H9 (cell line): ENCODE data around the gene MEDAG. TPM values are rescaled to one million over a fixed set of nuclear protein-coding genes. Genes with fewer than 3 reads are reported as not detected.

ENCODE experiments used
- DNase-seq: peaks from one replicate; pipeline ENCODE4 v3.0.0-alpha.2; 2017
- H2AFZ ChIP-seq: one replicate; pipeline ENCODE4 v1.6.1; 2013; ENCODE audit warnings: mild to moderate bottlenecking, low read length, control low read depth, moderate library complexity
- H2AK5ac ChIP-seq: 2 replicates; pipeline ENCODE4 v1.6.1; 2013; ENCODE audit warnings: low read length, control low read depth, mixed read lengths; ENCODE audit not compliant: insufficient read length
- H2BK120ac ChIP-seq: one replicate; pipeline ENCODE4 v1.6.1; 2013; ENCODE audit warnings: low read depth, mild to moderate bottlenecking, low read length, control low read depth, inconsistent platforms; ENCODE audit not compliant: poor library complexity, severe bottlenecking
- H2BK12ac ChIP-seq: 2 replicates; pipeline ENCODE4 v1.6.1; 2013; ENCODE audit warnings: low read length, control low read depth, mixed read lengths, low read depth; ENCODE audit not compliant: insufficient read length
- H2BK15ac ChIP-seq: 2 replicates; pipeline ENCODE4 v1.6.1; 2013; ENCODE audit warnings: low read depth, low read length, control low read depth
- H2BK20ac ChIP-seq: one replicate; pipeline ENCODE4 v1.6.1; 2013; ENCODE audit warnings: low read depth, mild to moderate bottlenecking, low read length, control low read depth, inconsistent platforms; ENCODE audit not compliant: poor library complexity, severe bottlenecking
- H2BK5ac ChIP-seq: 2 replicates; pipeline ENCODE4 v1.6.1; 2013; ENCODE audit warnings: low read length, control low read depth, mixed read lengths; ENCODE audit not compliant: insufficient read length
- H3K14ac ChIP-seq: 2 replicates; pipeline ENCODE4 v1.6.1; 2013; ENCODE audit warnings: low read length, control low read depth; ENCODE audit not compliant: insufficient read depth
- H3K18ac ChIP-seq: 2 replicates; pipeline ENCODE4 v1.6.1; 2013; ENCODE audit warnings: low read depth, mild to moderate bottlenecking, mixed read lengths, low read length, control low read depth; ENCODE audit not compliant: insufficient read length
- H3K23ac ChIP-seq: 2 replicates; pipeline ENCODE4 v1.6.1; 2013; ENCODE audit warnings: low read length, control low read depth, mixed read lengths, low read depth; ENCODE audit not compliant: insufficient read length
- H3K23me2 ChIP-seq: 2 replicates; pipeline ENCODE4 v1.6.1; 2013; ENCODE audit warnings: low read depth, mild to moderate bottlenecking, mixed read lengths, low read length, control low read depth; ENCODE audit not compliant: insufficient read length, poor library complexity, severe bottlenecking
- H3K27ac ChIP-seq: 2 replicates; pipeline ENCODE4 v1.5.1; 2013; ENCODE audit warnings: low read length, control low read depth, mixed read lengths, low read depth; ENCODE audit not compliant: insufficient read length
- H3K27me3 ChIP-seq: 2 replicates; pipeline ENCODE4 v1.6.1; 2013; ENCODE audit warnings: low read length, control low read depth, inconsistent platforms; ENCODE audit not compliant: insufficient read depth
- H3K4ac ChIP-seq: 2 replicates; pipeline ENCODE4 v1.6.1; 2013; ENCODE audit warnings: low read depth, mild to moderate bottlenecking, control low read depth, inconsistent platforms, low read length, moderate library complexity
- H3K4me1 ChIP-seq: 2 replicates; pipeline ENCODE4 v1.6.1; 2013; ENCODE audit warnings: low read length, control low read depth, inconsistent platforms; ENCODE audit not compliant: insufficient read depth
- H3K4me2 ChIP-seq: 2 replicates; pipeline ENCODE4 v1.6.1; 2013; ENCODE audit warnings: low read length, control low read depth, mixed read lengths; ENCODE audit not compliant: insufficient read length, insufficient read depth
- H3K56ac ChIP-seq: 2 replicates; pipeline ENCODE4 v1.6.1; 2013; ENCODE audit warnings: low read depth, mild to moderate bottlenecking, mixed read lengths, low read length, control low read depth; ENCODE audit not compliant: insufficient read length
- H3K79me1 ChIP-seq: 2 replicates; pipeline ENCODE4 v1.6.1; 2013; ENCODE audit warnings: low read depth, mild to moderate bottlenecking, moderate library complexity, low read length, control low read depth, inconsistent platforms; ENCODE audit not compliant: insufficient read depth, poor library complexity, severe bottlenecking
- H3K79me2 ChIP-seq: 2 replicates; pipeline ENCODE4 v1.6.1; 2013; ENCODE audit warnings: low read length, control low read depth, inconsistent platforms; ENCODE audit not compliant: insufficient read depth
- H3K9ac ChIP-seq: 2 replicates; pipeline ENCODE4 v1.6.1; 2013; ENCODE audit warnings: low read length, control low read depth, mixed read lengths; ENCODE audit not compliant: insufficient read length; ENCODE audit errors: extremely low read depth
- H3K9me3 ChIP-seq: one replicate; pipeline ENCODE4 v1.6.1; 2013; ENCODE audit warnings: low read depth, low read length, inconsistent platforms; ENCODE audit not compliant: control insufficient read depth
- H3T11ph ChIP-seq: one replicate; pipeline ENCODE4 v1.6.1; 2013; ENCODE audit warnings: mild to moderate bottlenecking, low read length, control low read depth, inconsistent platforms
- H4K20me1 ChIP-seq: one replicate; pipeline ENCODE4 v1.6.1; 2013; ENCODE audit not compliant: control insufficient read depth, insufficient read length, insufficient read depth
- H4K5ac ChIP-seq: 2 replicates; pipeline ENCODE4 v1.6.1; 2013; ENCODE audit warnings: low read depth, mild to moderate bottlenecking, mixed read lengths, low read length, control low read depth; ENCODE audit not compliant: insufficient read length
- H4K8ac ChIP-seq: replicated peaks from 2 replicates; pipeline ENCODE4 v1.6.1; 2013; ENCODE audit warnings: low read length, control low read depth, mixed read lengths, low read depth; ENCODE audit not compliant: insufficient read length
- H4K91ac ChIP-seq: 2 replicates; pipeline ENCODE4 v1.6.1; 2013; ENCODE audit warnings: low read depth, mild to moderate bottlenecking, moderate library complexity, mixed read lengths, low read length, control low read depth; ENCODE audit not compliant: insufficient read length
- H3K27ac Mint-ChIP-seq, 3 experiments: 2 replicates in 2 of 3; 3 replicates in 1 of 3; pipeline ENCODE4 v1.8.0; 2020 to 2021; ENCODE audit warnings: mixed read lengths in 3 of 3, mild to moderate bottlenecking in 1 of 3, moderate library complexity in 1 of 3
- H3K27me3 Mint-ChIP-seq: 2 replicates; pipeline ENCODE4 v1.8.0; 2021; ENCODE audit warnings: low read depth, mild to moderate bottlenecking, moderate library complexity, mixed read lengths
- H3K36me3 Mint-ChIP-seq, 3 experiments: 2 replicates in 2 of 3; 3 replicates in 1 of 3; pipeline ENCODE4 v1.8.0; 2020 to 2021; ENCODE audit warnings: low read depth in 3 of 3, mixed read lengths in 3 of 3; ENCODE audit not compliant: insufficient read depth in 1 of 3
- H3K4me1 Mint-ChIP-seq, 2 experiments: 2 replicates each; pipeline ENCODE4 v1.8.0; 2020; ENCODE audit warnings: mixed read lengths in 2 of 2
- H3K4me3 Mint-ChIP-seq, 2 experiments: 2 replicates in 1 of 2; 3 replicates in 1 of 2; pipeline ENCODE4 v1.8.0; 2020 to 2021; ENCODE audit warnings: mild to moderate bottlenecking in 2 of 2, mixed read lengths in 2 of 2, moderate library complexity in 1 of 2
- H3K9me3 Mint-ChIP-seq, 2 experiments: 2 replicates in 1 of 2; 3 replicates in 1 of 2; pipeline ENCODE4 v1.8.0; 2020; ENCODE audit warnings: mild to moderate bottlenecking in 2 of 2, mixed read lengths in 2 of 2, moderate library complexity in 1 of 2
- CTCF ChIP-seq: fragments of 200-600 bp; sonication (generic); conservative IDR thresholded peaks from 3 replicates; pipeline ENCODE4 v1.8.0; 2021; ENCODE audit warnings: antibody characterized with exemption, mild to moderate bottlenecking
- WGBS: extraction: QIAGEN DNeasy Blood & Tissue Kit; methylation state at CpG from one replicate; pipeline ENCODE4 v1.1.7; 2013; ENCODE audit warnings: missing lambda C conversion rate, low lambda C conversion rate, mixed read lengths; ENCODE audit not compliant: insufficient read length; ENCODE audit errors: extremely low coverage; 5-methylcytosine and 5-hydroxymethylcytosine counted together
- total RNA-seq: library from RNA; stranded (reverse); gene quantifications from 2 replicates; pipeline ENCODE4 v1.2.1, GENCODE V29; 2021

MEDAG gene
- total RNA-seq, 1 experiment from 2014 or later = 0.87 TPM

GRCh38 chr13:30872276-30872594 is 33.8 kb upstream of the MEDAG start:
- H4K5ac ChIP-seq = no peak overlapping the region
- TF ChIP-seq CTCF = no peak
- no peaks in the 10 kb centered on the region for H3K9me3 Mint-ChIP-seq
- DNase-seq = no peak
- no peaks in the 10 kb centered on the region; the same call in none of the 2 replicates for H3K4me1 ChIP-seq
- H4K20me1 ChIP-seq = no peaks in the 10 kb centered on the region
- no peak overlapping the region for H2BK5ac ChIP-seq
- WGBS = no CpG with 5 or more reads among the region's 7 CpGs
- H3K18ac ChIP-seq = no peak overlapping the region
- no peak overlapping the region for H4K91ac ChIP-seq
- H2BK12ac ChIP-seq = no peak overlapping the region
- no peaks in the 10 kb centered on the region; the same call in 1 of the 2 replicates for H3K27me3 ChIP-seq
- H2BK120ac ChIP-seq = no peak overlapping the region
- no peak overlapping the region for H3K4ac ChIP-seq
- no peak overlapping the region for H2AK5ac ChIP-seq
- no peak overlapping the region for H3K9ac ChIP-seq
- H3K56ac ChIP-seq = no peak overlapping the region
- H3K79me1 ChIP-seq = no peaks in the 10 kb centered on the region
- H3K4me3 Mint-ChIP-seq = no peak overlapping the region
- no peak overlapping the region for H2BK15ac ChIP-seq
- H3K4me1 Mint-ChIP-seq = peaks cover 38 to 58% of the 10 kb centered on the region in 2 experiments
- no peak overlapping the region for H2BK20ac ChIP-seq
- no peak overlapping the region for H3T11ph ChIP-seq
- no peak overlapping the region for H3K14ac ChIP-seq
- no peak overlapping the region for H3K27ac ChIP-seq
- no peak overlapping the region for H3K23ac ChIP-seq
- H2AFZ ChIP-seq = no peak overlapping the region
- H3K9me3 ChIP-seq = no peaks in the 10 kb centered on the region
- peaks cover 0 to 6% (median 0%) of the 10 kb centered on the region in 3 experiments; a peak in 2 of 7 replicates for H3K36me3 Mint-ChIP-seq
- H3K27me3 Mint-ChIP-seq = peaks cover 4% of the 10 kb centered on the region; the same call in 1 of the 2 replicates
- H3K4me2 ChIP-seq = no peak overlapping the region
- no peaks in the 10 kb centered on the region for H3K23me2 ChIP-seq
- no peaks in the 10 kb centered on the region for H3K79me2 ChIP-seq
- no peak overlapping the region for H4K8ac ChIP-seq
- no peak overlapping the region for H3K27ac Mint-ChIP-seq
